SJCRH30 (cell line): ENCODE results near the gene ZFPM1. TPM values are rescaled to one million over a fixed set of nuclear protein-coding genes. Genes with fewer than 3 reads are reported as not detected.
A peak's percentile ranks its signal among the peaks of the same experiment; 100 is the strongest.
"Not testable (repeated sequence)": the region's sequence is repeated elsewhere in the genome, so short reads cannot be mapped to it uniquely, and the experiment has no call there.

ENCODE experiments used
- DNase-seq, 2 experiments: peaks; one replicate each; pipeline ENCODE4 v3.0.0-alpha.2; 2015 to 2020
- H3K27ac ChIP-seq: fragments of 250-450 bp; sonication (Bioruptor Pico); 2 replicates; pipeline ENCODE4 v1.5.1; 2020; ENCODE audit warnings: mild to moderate bottlenecking, moderate library complexity
- H3K27me3 ChIP-seq: fragments of 250-450 bp; sonication (Bioruptor Pico); 2 replicates; pipeline ENCODE4 v1.5.1; 2020; ENCODE audit warnings: mild to moderate bottlenecking, moderate library complexity
- H3K36me3 ChIP-seq: fragments of 250-450 bp; sonication (Bioruptor Pico); 2 replicates; pipeline ENCODE4 v1.5.1; 2020; ENCODE audit warnings: mild to moderate bottlenecking, moderate library complexity
- H3K4me1 ChIP-seq: fragments of 250-450 bp; sonication (Bioruptor Pico); 2 replicates; pipeline ENCODE4 v1.5.1; 2020; ENCODE audit warnings: mild to moderate bottlenecking, moderate library complexity
- H3K4me3 ChIP-seq: fragments of 250-450 bp; sonication (Bioruptor Pico); 2 replicates; pipeline ENCODE4 v1.5.1; 2020; ENCODE audit warnings: mild to moderate bottlenecking, moderate library complexity
- H3K9me3 ChIP-seq: fragments of 250-450 bp; sonication (Bioruptor Pico); replicated peaks from 2 replicates; pipeline ENCODE4 v1.5.1; 2020; ENCODE audit warnings: mild to moderate bottlenecking, moderate library complexity
- total RNA-seq: library from RNA; depleted of rRNA; stranded (reverse); fragments of >200 nt; shearing (Covaris generic); gene quantifications from 2 replicates; pipeline ENCODE4 v1.2.3, GENCODE V29; 2014; rRNA removed

ZFPM1 gene
- total RNA-seq: 0.56 and 0.85 TPM in 2 replicates

DNA sequence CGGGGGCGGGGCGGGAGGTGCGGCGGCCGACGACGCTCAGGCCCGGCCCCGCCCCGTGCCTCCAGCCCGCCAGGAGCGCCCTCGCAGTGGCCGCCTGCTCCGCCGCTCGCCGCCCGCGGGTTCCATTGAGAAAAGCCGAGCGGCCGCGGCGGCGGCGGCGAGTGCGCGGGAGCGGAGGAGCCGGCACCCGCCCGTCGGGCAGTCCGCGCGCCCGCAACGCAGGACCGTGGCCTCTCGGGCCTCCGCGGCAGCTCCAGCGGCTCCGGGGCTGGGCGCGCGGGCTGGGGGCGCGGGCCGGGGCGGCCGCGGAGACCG is at the start of gene ZFPM1:
ZFPM1 (plus strand) TSS at position 64 of the 315 bp plus-strand sequence. CDS start 359 bp downstream, outside the sequence.
- Histone ChIP-seq H3K27me3 (no peaks in the 10 kb centered on the region), H3K27ac (no peak within 1 kb of the TSS), H3K4me3 (peak within 1 kb of the TSS; percentile 63), H3K9me3 (no peaks in the 10 kb centered on the region), H3K4me1 (no peaks in the 10 kb centered on the region; the same call in 1 of the 2 replicates), H3K36me3 (no peaks in the 10 kb centered on the region)
- no peak for DNase-seq

DNA sequence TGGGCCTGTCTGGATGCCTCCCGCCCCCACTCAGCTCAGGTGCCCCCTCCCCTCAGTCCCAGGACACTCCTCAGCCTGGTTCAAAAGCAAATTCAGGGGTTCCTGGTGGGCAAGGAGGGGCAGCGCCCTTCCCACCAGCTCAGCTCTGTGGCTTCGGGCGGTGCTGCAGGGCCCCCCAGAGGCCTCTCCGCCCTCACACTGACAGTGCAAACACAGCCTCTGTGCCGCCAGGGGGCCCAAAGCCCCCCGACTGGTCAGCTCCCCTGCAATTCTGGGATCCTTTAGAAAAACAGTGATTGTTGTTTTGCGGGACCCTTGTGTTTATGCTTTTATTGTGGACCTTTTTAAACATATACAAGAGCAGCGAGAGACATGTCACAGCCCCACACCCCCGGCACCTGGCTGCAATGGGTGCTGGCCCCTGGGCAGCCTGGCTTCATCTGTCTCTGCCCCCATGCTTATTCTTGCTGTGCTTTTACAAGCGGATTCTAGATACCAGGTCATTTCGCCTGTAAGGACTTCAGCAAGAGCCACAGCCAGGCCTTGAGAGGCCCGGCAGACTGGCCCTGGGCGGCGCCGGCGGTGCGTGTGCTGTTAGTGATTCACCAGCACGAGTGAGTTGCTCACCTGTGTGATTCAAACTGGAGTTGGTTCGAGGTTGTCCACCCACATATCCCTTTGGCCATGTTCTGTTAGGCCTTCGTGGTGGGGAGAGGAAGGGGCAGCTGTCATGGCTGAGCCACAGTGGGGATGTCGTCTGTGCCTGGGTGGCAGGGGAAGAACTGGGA is 49.1 kb upstream of the ZFPM1 start:
- no peaks in the 10 kb centered on the region for H3K9me3 ChIP-seq

DNA sequence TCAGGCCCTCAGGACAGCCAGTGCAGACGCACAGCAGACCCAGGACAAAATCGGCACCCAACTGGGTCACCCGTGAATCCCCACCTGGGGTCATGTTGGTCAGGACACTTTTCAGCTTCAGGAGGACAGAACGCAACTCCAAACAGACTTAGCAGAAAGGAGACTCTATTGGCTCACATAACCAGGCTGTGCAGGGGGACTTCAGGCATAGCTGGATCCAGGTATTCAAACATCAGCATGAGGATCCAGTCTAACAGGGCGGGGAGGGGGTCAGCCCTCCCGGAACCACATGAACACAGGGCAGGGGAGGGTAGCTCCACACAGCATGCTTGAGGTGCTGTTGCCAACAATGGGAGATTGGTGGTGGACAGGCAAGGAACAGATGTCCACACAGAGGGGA is 48.3 kb upstream of the ZFPM1 start:
- H3K27me3 ChIP-seq: no peaks in the 10 kb centered on the region
- no peak for DNase-seq
- no peak overlapping the region for H3K27ac ChIP-seq
- H3K9me3 ChIP-seq: no peaks in the 10 kb centered on the region
- no peaks in the 10 kb centered on the region for H3K4me1 ChIP-seq
- no peak overlapping the region for H3K4me3 ChIP-seq
- no peaks in the 10 kb centered on the region for H3K36me3 ChIP-seq

More for the DNA sequence above, 49.1 kb upstream of the ZFPM1 start:
- Histone ChIP-seq H3K4me3 (no peak overlapping the region), H3K36me3 (no peaks in the 10 kb centered on the region), H3K27ac (no peak overlapping the region), H3K4me1 (no peaks in the 10 kb centered on the region), H3K27me3 (no peaks in the 10 kb centered on the region)
- DNase-seq: no peak

DNA sequence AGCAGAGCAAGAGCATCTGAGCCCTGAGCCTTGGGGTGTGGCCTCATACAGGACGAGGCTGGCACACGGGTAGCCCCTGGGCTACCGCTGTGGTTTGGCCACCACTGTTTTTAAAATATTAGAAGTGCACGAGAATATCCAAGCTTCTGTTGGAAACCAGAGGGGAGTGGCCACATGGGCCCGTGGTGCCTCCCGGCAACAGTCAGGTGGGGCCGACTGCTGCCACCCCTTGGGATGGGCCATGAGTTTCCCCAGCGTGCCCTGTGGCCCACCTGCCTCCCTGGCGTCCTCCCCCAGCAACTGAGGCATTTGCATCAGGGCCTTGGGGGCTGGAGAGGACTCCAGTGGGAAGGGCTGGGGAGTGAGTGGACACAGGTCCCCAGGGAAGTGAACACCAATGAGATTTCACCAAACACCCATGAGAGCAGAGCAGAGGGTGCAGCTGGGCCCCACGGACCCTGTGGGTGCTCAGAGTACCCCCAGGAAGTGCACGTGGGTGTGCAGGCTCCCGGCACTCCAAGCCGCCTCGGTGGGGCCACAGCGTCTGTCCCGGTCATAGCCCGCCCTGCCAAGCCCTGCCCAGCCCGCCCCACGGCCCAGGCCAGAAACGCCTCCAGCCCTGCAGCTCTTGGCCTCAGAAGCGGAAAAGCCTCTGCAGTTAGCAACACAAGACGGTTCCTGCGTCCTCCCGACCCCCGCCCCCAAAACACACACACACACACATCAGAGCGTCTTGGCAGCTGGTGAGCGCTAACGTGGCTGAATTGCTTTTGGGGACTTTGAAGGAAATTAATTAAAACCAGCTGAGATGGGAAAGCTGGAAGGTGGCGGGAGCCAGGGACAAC is 47.6 kb upstream of the ZFPM1 start:
- H3K27ac ChIP-seq: no peak overlapping the region
- no peaks in the 10 kb centered on the region for H3K27me3 ChIP-seq
- H3K9me3 ChIP-seq: no peaks in the 10 kb centered on the region
- DNase-seq: no peak
- H3K36me3 ChIP-seq: no peaks in the 10 kb centered on the region
- H3K4me3 ChIP-seq: no peak overlapping the region
- no peaks in the 10 kb centered on the region for H3K4me1 ChIP-seq

DNA sequence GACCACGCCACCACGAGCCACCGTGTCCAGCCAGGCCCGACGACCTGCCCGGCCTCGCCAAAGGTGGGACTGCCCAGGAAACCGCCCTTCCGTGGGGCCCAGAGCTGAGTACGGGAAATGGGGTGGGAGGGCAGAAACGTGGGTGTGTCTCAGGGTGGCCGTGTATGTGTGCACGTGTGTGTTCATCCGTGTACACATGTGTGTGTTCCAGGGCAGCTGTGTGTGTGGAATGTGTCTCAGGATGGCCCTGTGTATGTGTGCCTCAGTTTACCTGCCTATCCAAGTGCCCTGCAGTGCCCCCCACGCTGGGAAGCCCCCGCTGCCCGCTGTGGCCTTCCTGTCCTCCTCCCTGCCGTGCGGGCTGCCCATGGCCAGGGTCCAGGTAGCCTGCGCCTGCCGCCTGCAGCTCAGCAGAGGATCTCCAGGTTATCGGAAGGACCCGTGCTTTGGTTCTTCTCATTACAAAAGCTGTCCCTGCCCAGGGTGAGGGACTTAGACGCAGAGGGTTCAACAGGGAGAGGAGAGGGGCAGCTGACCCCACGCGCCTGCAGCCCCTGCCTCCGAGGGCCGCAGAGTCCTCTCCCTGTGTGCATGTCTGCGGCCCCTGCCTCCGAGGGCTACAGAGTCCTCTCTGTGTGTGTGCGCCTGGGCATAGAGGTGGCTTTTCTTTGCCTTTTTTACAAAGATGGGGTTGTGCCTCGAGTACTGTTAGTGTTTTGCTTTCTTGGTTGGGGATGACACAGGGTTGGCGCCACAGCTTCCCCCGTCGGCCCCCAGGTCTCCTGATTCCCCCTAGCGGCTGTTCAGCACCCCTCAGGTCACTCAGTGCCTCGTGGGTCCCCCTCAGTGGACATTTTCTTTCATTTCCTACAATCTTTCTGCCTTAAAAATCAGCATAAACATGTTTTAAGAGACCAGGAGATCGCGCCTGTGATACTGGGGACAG is 46.7 kb upstream of the ZFPM1 start:
- DNase-seq: no peak
- H3K4me3 ChIP-seq: no peak overlapping the region
- H3K4me1 ChIP-seq: no peaks in the 10 kb centered on the region
- H3K9me3 ChIP-seq: no peaks in the 10 kb centered on the region
- H3K36me3 ChIP-seq: no peaks in the 10 kb centered on the region
- no peaks in the 10 kb centered on the region for H3K27me3 ChIP-seq
- H3K27ac ChIP-seq: no peak overlapping the region

GRCh38 chr16:88407042-88407420 is 46.0 kb upstream of the ZFPM1 start:
- Histone ChIP-seq H3K9me3 (no peaks in the 10 kb centered on the region), H3K27ac (no peak overlapping the region), H3K4me1 (no peaks in the 10 kb centered on the region), H3K36me3 (no peaks in the 10 kb centered on the region), H3K27me3 (no peaks in the 10 kb centered on the region), H3K4me3 (no peak overlapping the region)
- no peak for DNase-seq

GRCh38 chr16:88407807-88408206 is 45.3 kb upstream of the ZFPM1 start:
- no peak for DNase-seq
- H3K36me3 ChIP-seq: no peaks in the 10 kb centered on the region
- H3K4me3 ChIP-seq: no peak overlapping the region
- H3K27ac ChIP-seq: no peak overlapping the region
- no peaks in the 10 kb centered on the region for H3K9me3 ChIP-seq
- no peaks in the 10 kb centered on the region for H3K27me3 ChIP-seq
- H3K4me1 ChIP-seq: no peaks in the 10 kb centered on the region

DNA sequence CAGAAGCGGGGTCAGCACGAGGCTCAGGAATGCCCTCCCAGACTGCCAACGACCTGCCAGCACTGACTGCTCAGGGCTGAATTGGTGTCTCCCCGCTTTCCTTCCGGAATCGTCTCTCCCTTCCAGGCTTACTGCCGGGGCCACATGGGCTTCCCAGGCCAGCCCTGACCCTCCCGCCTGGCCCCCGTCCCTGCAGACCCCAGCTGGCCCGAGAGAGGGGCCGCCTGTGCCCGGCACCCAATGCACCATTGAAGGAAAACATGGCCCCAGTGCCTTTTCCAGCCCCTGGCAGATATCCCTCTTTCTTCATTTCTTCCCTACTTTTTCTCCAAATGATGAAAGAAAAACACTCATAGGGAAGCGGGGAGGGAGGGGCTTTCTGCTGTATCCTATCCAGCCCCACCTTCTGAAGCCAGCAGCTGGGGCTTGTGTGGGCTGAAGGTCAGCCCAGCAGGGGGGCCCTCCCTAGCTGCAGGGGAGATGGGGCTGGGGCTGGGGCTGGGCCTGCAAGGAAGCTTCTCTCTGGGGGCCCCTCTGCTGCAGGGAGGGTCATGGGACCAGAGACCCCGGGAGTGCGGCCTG is 44.4 kb upstream of the ZFPM1 start:
- no peak for DNase-seq
- no peaks in the 10 kb centered on the region for H3K36me3 ChIP-seq
- H3K9me3 ChIP-seq: no peaks in the 10 kb centered on the region
- H3K4me3 ChIP-seq: no peak overlapping the region
- no peak overlapping the region for H3K27ac ChIP-seq
- H3K27me3 ChIP-seq: no peaks in the 10 kb centered on the region
- H3K4me1 ChIP-seq: no peaks in the 10 kb centered on the region

DNA sequence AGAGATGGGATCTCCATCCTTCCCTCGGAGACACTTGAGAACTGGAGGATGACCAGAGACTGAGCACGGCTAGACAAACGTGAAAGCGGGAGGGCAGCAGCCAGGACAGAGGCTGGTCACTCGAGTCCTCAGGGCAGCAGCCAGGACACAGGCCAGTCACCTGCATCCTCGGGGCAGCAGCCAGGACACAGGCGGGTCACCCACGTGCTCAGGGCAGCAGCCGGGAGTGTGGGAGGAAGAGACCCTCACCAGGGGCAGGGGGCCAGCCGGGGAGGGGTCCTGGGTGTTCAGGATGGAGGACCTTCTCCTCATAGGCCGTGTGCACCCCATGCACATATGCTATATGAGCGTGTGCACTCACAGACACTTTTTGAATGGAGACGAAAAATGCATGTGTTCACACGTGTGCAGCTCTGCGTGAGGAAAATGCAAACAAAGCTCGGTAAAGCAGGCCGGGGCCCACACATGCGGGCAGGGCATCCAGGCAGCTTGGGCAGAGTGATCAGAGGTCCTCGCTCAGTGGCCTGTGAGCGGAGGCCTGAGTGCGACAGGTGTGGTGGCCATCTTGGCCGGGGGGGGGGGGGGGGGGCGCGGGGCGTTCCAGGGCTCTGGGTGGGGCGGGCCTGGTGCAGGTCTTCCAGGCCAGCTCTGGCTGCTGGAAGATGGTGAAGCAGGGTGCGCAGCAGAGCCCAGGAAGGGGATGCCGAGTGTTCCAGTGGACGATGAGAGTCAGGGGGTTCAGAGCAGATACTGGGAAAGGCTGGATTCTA is 43.6 kb upstream of the ZFPM1 start:
- no peaks in the 10 kb centered on the region for H3K9me3 ChIP-seq
- no peaks in the 10 kb centered on the region for H3K4me1 ChIP-seq
- no peak overlapping the region for H3K27ac ChIP-seq
- H3K4me3 ChIP-seq: no peak overlapping the region
- no peaks in the 10 kb centered on the region for H3K27me3 ChIP-seq
- no peaks in the 10 kb centered on the region for H3K36me3 ChIP-seq
- no peak for DNase-seq

DNA sequence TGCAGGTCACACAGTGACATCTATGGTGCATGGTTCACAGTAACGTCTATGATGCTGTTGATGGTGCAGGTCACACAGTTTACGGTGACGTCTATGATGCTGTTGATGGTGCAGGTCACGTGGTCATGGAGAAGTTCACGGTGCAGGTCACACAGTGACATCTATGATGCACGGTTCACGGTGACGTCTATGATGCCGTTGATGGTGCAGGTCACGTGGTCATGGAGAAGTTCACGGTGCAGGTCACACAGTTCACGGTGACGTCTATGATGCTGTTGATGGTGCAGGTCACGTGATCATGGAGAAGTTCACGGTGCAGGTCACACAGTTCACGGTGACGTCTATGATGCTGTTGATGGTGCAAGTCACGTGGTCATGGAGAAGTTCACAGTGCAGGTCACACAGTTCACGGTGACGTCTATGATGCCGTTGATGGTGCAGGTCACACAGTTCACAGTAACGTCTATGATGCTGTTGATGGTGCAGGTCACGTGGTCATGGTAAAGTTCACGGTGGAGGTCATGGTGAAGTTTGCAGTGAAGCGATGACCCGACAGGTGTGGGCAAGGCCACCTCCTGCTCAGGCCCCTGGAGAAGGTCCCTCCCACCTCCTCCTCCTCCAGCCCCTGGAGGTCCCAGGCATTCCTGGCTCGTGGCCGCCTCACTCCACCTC is 42.6 kb upstream of the ZFPM1 start:
- not testable (repeated sequence) for H3K9me3 ChIP-seq, H3K36me3 ChIP-seq

GRCh38 chr16:88411951-88412576 is 41.0 kb upstream of the ZFPM1 start:
- DNase-seq: no peak
- no peak overlapping the region for H3K4me3 ChIP-seq
- H3K9me3 ChIP-seq: no peaks in the 10 kb centered on the region
- no peaks in the 10 kb centered on the region for H3K4me1 ChIP-seq
- no peaks in the 10 kb centered on the region for H3K36me3 ChIP-seq
- no peak overlapping the region for H3K27ac ChIP-seq
- H3K27me3 ChIP-seq: no peaks in the 10 kb centered on the region

More for the DNA sequence above, 42.6 kb upstream of the ZFPM1 start:
- H3K27me3 ChIP-seq, DNase-seq, H3K4me1 ChIP-seq, H3K27ac ChIP-seq, H3K4me3 ChIP-seq: not testable (repeated sequence)

DNA sequence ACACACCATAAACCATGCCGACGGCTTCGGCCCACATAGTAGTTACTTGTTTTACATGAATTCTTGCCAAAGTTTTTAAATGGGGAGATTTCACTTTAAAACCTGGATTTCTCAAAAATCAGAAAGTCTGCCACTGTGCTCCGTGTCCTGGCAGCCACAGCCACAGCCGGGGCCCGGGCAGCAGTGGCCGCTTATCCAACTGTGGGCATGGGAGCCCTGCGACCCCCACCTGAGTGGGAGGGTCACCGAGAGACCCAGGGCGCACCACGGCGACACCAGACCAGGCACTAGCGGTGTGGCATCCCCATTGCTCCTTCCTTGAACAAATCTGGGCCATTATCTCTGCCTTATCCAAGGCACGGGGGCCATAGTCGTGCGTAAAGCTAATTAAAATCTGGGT is 40.3 kb upstream of the ZFPM1 start:
- Histone ChIP-seq H3K9me3 (no peaks in the 10 kb centered on the region), H3K27ac (no peak overlapping the region), H3K36me3 (no peaks in the 10 kb centered on the region), H3K4me3 (no peak overlapping the region), H3K27me3 (no peaks in the 10 kb centered on the region), H3K4me1 (no peaks in the 10 kb centered on the region)
- no peak for DNase-seq

- Histone ChIP-seq H3K27me3 (no peaks in the 10 kb centered on the region), H3K4me1 (no peaks in the 10 kb centered on the region), H3K27ac (no peak overlapping the region), H3K36me3 (no peaks in the 10 kb centered on the region), H3K4me3 (no peak overlapping the region), H3K9me3 (no peaks in the 10 kb centered on the region)
- no peak for DNase-seq
These were observed 39.8 kb upstream of the ZFPM1 start for GRCh38 chr16:88413231-88413630.
